Loucy (cell line): ENCODE results near the gene NHERF1.

ENCODE experiments used
- EZH2phosphoT487 ChIP-seq: fragments of 200-600 bp; IDR thresholded peaks from 2 replicates; pipeline ENCODE4 v1.6.1; 2018; ENCODE audit warnings: antibody characterized with exemption, mild to moderate bottlenecking, moderate library complexity, borderline replicate concordance
- TF ChIP-seq, protein P1 (sequence below): fragments of 200-600 bp; sonication (generic); conservative IDR thresholded peaks from 2 replicates; pipeline ENCODE4 v1.5.1; 2014; ENCODE audit warnings: mild to moderate bottlenecking, antibody characterized with exemption, low read length

DNA sequence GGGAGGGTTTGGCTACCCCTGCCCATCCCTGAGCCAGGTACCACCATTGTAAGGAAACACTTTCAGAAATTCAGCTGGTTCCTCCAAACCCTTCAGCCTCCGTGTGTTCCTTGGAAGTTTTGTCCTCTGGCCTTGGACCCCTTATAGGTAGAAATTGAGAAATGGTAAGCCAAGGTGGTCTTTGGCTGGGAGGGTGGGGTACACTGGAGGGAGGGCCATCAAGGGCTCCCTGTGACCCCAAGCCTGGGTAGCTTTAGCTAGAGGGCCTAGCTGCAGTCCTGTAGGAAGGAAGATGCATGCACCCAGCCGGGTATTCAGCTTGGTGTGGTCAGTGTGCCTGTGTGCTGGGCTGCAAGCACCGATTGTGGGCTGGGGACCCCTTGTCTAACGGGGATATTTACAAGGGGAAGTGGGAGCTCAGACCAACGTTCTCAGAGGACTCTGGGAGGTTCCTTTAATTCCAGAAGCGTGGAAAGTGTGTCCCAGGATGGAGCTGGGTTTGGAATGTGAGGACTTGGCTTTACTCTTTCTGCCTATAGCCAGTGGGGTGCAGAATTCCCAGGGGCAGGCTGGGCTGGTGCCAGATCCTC, 20.9 kb downstream of the NHERF1 start:
- TF ChIP-seq, protein P1, sequence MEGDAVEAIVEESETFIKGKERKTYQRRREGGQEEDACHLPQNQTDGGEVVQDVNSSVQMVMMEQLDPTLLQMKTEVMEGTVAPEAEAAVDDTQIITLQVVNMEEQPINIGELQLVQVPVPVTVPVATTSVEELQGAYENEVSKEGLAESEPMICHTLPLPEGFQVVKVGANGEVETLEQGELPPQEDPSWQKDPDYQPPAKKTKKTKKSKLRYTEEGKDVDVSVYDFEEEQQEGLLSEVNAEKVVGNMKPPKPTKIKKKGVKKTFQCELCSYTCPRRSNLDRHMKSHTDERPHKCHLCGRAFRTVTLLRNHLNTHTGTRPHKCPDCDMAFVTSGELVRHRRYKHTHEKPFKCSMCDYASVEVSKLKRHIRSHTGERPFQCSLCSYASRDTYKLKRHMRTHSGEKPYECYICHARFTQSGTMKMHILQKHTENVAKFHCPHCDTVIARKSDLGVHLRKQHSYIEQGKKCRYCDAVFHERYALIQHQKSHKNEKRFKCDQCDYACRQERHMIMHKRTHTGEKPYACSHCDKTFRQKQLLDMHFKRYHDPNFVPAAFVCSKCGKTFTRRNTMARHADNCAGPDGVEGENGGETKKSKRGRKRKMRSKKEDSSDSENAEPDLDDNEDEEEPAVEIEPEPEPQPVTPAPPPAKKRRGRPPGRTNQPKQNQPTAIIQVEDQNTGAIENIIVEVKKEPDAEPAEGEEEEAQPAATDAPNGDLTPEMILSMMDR, result no peak
- TF ChIP-seq EZH2phosphoT487, result no peak
